ENCODE data around the gene BRD3OS.

DNA sequence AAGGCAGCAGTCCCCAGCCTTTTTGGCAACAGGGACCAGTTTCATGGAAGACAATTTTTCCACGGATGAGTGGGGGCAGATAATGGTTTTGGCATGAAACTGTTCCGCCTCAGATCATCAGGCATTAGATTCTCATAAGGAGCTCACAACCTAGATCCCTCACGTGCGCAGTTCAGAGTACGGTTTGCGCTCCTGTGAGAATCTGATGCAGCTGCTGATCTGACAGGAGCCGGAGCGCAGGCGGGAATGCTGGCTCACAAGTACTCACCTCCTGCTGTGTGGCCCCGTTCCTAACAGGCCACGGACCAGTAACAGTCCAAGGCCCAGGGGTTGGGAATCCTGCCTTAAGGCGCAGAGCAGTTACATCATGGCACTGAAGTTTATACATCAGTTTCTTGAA lies 45.9 kb downstream of the BRD3OS start:
- TF ChIP-seq, protein P1, sequence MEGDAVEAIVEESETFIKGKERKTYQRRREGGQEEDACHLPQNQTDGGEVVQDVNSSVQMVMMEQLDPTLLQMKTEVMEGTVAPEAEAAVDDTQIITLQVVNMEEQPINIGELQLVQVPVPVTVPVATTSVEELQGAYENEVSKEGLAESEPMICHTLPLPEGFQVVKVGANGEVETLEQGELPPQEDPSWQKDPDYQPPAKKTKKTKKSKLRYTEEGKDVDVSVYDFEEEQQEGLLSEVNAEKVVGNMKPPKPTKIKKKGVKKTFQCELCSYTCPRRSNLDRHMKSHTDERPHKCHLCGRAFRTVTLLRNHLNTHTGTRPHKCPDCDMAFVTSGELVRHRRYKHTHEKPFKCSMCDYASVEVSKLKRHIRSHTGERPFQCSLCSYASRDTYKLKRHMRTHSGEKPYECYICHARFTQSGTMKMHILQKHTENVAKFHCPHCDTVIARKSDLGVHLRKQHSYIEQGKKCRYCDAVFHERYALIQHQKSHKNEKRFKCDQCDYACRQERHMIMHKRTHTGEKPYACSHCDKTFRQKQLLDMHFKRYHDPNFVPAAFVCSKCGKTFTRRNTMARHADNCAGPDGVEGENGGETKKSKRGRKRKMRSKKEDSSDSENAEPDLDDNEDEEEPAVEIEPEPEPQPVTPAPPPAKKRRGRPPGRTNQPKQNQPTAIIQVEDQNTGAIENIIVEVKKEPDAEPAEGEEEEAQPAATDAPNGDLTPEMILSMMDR (conservative IDR thresholded peaks at IDR 0.05; ENCODE audit: low read depth, low read length) = no peak
- TF ChIP-seq EZH2 (IDR thresholded peaks at IDR 0.05; ENCODE audit: borderline replicate concordance, low read depth, low read length, poor library complexity, severe bottlenecking) = no peak
